ENCODE data around the gene B4GALT7. TPM values are rescaled to one million over a fixed set of nuclear protein-coding genes. Genes with fewer than 3 reads are reported as not detected.

B4GALT7 gene
- total RNA-seq, 1 donor from 2014 or later = 17.2 TPM

- H3K36me3 ChIP-seq = no peaks in the 10 kb centered on the region
- no peak overlapping the region for H3K27ac ChIP-seq (replicated peaks)
- H3K4me1 ChIP-seq = peaks cover 44% of the 10 kb centered on the region
- H3K9me3 ChIP-seq (replicated peaks) = no peaks in the 10 kb centered on the region
- no peak overlapping the region for H3K4me3 ChIP-seq
- intact Hi-C loops (cut with micrococcal nuclease) = no loop called here
- no peak for DNase-seq
- no peak for TF ChIP-seq CTCF (IDR thresholded peaks at IDR 0.05; ENCODE audit: borderline replicate concordance)
- H3K27me3 ChIP-seq (ENCODE audit: low read depth) = no peaks in the 10 kb centered on the region
Measured at GRCh38 chr5:177603631-177604030, 3.7 kb downstream of the B4GALT7 start.

GRCh38 chr5:177604116-177604521 is 4.2 kb downstream of the B4GALT7 start:
- intact Hi-C loops (cut with micrococcal nuclease) = no loop called here
- no peak for TF ChIP-seq CTCF (IDR thresholded peaks at IDR 0.05; ENCODE audit: borderline replicate concordance)
- peaks cover 41% of the 10 kb centered on the region for H3K4me1 ChIP-seq

GRCh38 chr5:177604656-177605055 is 4.7 kb downstream of the B4GALT7 start:
- DNase-seq = no peak
- TF ChIP-seq CTCF (IDR thresholded peaks at IDR 0.05; ENCODE audit: borderline replicate concordance) = no peak
- intact Hi-C loops (cut with micrococcal nuclease) = no loop called here
- no peaks in the 10 kb centered on the region for H3K36me3 ChIP-seq
- H3K27ac ChIP-seq (replicated peaks) = no peak overlapping the region
- H3K27me3 ChIP-seq (ENCODE audit: low read depth) = no peaks in the 10 kb centered on the region
- no peaks in the 10 kb centered on the region for H3K9me3 ChIP-seq (replicated peaks)
- peaks cover 36% of the 10 kb centered on the region for H3K4me1 ChIP-seq
- no peak overlapping the region for H3K4me3 ChIP-seq

More at GRCh38 chr5:177604116-177604521, 4.2 kb downstream of the B4GALT7 start:
- Histone ChIP-seq H3K4me3 (no peak overlapping the region), H3K36me3 (no peaks in the 10 kb centered on the region), H3K9me3 (replicated peaks) (no peaks in the 10 kb centered on the region), H3K27me3 (ENCODE audit: low read depth) (no peaks in the 10 kb centered on the region), H3K27ac (replicated peaks) (no peak overlapping the region)
- DNase-seq = no peak

GRCh38 chr5:177605078-177605477 is 5.1 kb downstream of the B4GALT7 start:
- no peak overlapping the region for H3K27ac ChIP-seq (replicated peaks)
- H3K4me3 ChIP-seq = no peak overlapping the region
- no peaks in the 10 kb centered on the region for H3K27me3 ChIP-seq (ENCODE audit: low read depth)
- intact Hi-C loops (cut with micrococcal nuclease) = no loop called here
- no peaks in the 10 kb centered on the region for H3K36me3 ChIP-seq
- no peak for DNase-seq
- H3K4me1 ChIP-seq = peaks cover 34% of the 10 kb centered on the region
- no peaks in the 10 kb centered on the region for H3K9me3 ChIP-seq (replicated peaks)
- TF ChIP-seq CTCF (IDR thresholded peaks at IDR 0.05; ENCODE audit: borderline replicate concordance) = no peak

- H3K27me3 ChIP-seq (ENCODE audit: low read depth) = no peaks in the 10 kb centered on the region
- no peak for DNase-seq
- no peak for TF ChIP-seq CTCF (IDR thresholded peaks at IDR 0.05; ENCODE audit: borderline replicate concordance)
- no peak overlapping the region for H3K4me3 ChIP-seq
- H3K36me3 ChIP-seq = no peaks in the 10 kb centered on the region
- no peak overlapping the region for H3K27ac ChIP-seq (replicated peaks)
- intact Hi-C loops (cut with micrococcal nuclease) = no loop called here
- peaks cover 28% of the 10 kb centered on the region for H3K4me1 ChIP-seq
- no peaks in the 10 kb centered on the region for H3K9me3 ChIP-seq (replicated peaks)
Measured at GRCh38 chr5:177605667-177606066, 5.7 kb downstream of the B4GALT7 start.
